Lung (tissue), 12 donors: ENCODE results near the gene MAP3K4. TPM values are rescaled to one million over a fixed set of nuclear protein-coding genes. Genes with fewer than 3 reads are reported as not detected.

Experiments
- ATAC-seq: fragments of 200-7000 bp; cut with Tn5 transposase; one replicate; pipeline ENCODE4 v1.9.1; 2020; ENCODE audit warnings: moderate number of reproducible peaks; ENCODE audit not compliant: insufficient read depth, low FRiP score
- DNase-seq, 3 donors: peaks; one replicate each; pipeline ENCODE4 v3.0.0-alpha.2; 2013 to 2017
- H3K27ac ChIP-seq, 2 donors: one replicate each; pipeline ENCODE4 v1.5.1; 2013; ENCODE audit warnings: mild to moderate bottlenecking in 2 of 2, moderate library complexity in 2 of 2, control low read depth in 1 of 2, inconsistent platforms in 1 of 2, low read depth in 1 of 2, low read length in 1 of 2
- H3K27me3 ChIP-seq, 3 donors: one replicate each; pipeline ENCODE4 v1.5.1; 2013; ENCODE audit warnings: low read length in 2 of 3; ENCODE audit not compliant: control insufficient read depth in 3 of 3, insufficient read depth in 3 of 3
- H3K36me3 ChIP-seq, 4 donors: one replicate each; pipeline ENCODE4 v1.5.1; 2013; ENCODE audit warnings: low read length in 4 of 4, mild to moderate bottlenecking in 1 of 4, moderate library complexity in 1 of 4; ENCODE audit not compliant: control insufficient read depth in 4 of 4, insufficient read depth in 4 of 4
- H3K4me1 ChIP-seq, 5 donors: one replicate each; pipeline ENCODE4 v1.5.1; 2013; ENCODE audit warnings: low read length in 5 of 5, mild to moderate bottlenecking in 2 of 5, moderate library complexity in 1 of 5; ENCODE audit not compliant: control insufficient read depth in 5 of 5, insufficient read depth in 5 of 5
- H3K4me3 ChIP-seq: one replicate; pipeline ENCODE4 v1.5.1; 2013; ENCODE audit warnings: mild to moderate bottlenecking, control low read depth, moderate library complexity
- H3K9ac ChIP-seq, 2 donors: one replicate each; pipeline ENCODE4 v1.5.1; 2013; ENCODE audit warnings: low read length in 2 of 2, control low read depth in 1 of 2; ENCODE audit not compliant: insufficient read depth in 1 of 2
- H3K9me3 ChIP-seq, 4 donors: one replicate each; pipeline ENCODE4 v1.5.1; 2013; ENCODE audit warnings: low read length in 3 of 4, mild to moderate bottlenecking in 1 of 4, moderate library complexity in 1 of 4; ENCODE audit not compliant: control insufficient read depth in 4 of 4, insufficient read depth in 3 of 4
- CTCF ChIP-seq: IDR thresholded peaks from 2 replicates; pipeline ENCODE4 v1.5.1; 2012; ENCODE audit warnings: mild to moderate bottlenecking; ENCODE audit errors: control extremely low read depth, extremely low read depth
- WGBS, 2 donors: extraction: QIAGEN DNeasy Blood & Tissue Kit; methylation state at CpG; one replicate each; pipeline ENCODE4 v1.1.7; 2013; 5-methylcytosine and 5-hydroxymethylcytosine counted together
- polyA plus RNA-seq, 2 donors: library from polyadenylated mRNA; stranded (reverse); fragments of 200-250 nt; gene quantifications; one replicate each; pipeline ENCODE4 v1.2.1, GENCODE V29; 2013
- total RNA-seq, 2 donors: library from RNA; depleted of rRNA in 1 of 2; stranded (reverse); fragments of >200 nt in 1 of 2; gene quantifications; one replicate each; pipeline ENCODE4 v1.2.1, GENCODE V29; 2014 to 2021
- donor health status: control.
- donor health status: control.
- donor health status: Bipolar disorder and iron deficiency.
- donor health status: healthy.
- donor health status: DM: yes; HTN: yes; CAD: no.

Gene MAP3K4
- total and polyA plus RNA-seq, 4 donors = 8.6 to 56.8 (median 29.9) TPM

- no peaks in the 10 kb centered on the region for H3K27me3 ChIP-seq
- H3K27ac ChIP-seq = no peak overlapping the region
- H3K4me3 ChIP-seq = no peak overlapping the region
- DNase-seq = no peak
- no peak for TF ChIP-seq CTCF
- H3K4me1 ChIP-seq = peaks cover 0 to 23% (median 11%) of the 10 kb centered on the region in 5 donors
- H3K9me3 ChIP-seq = no peaks in the 10 kb centered on the region
- no peak for ATAC-seq
- H3K36me3 ChIP-seq = no peaks in the 10 kb centered on the region
- peak overlapping the region in 1 of 2 donors; percentile 7 for H3K9ac ChIP-seq
- WGBS, 2 donors = 77 to 78% methylated on average over 4 of the region's 4 CpGs
Measured at GRCh38 chr6:160998766-160999165, 7.2 kb downstream of the MAP3K4 start.

- no peak for TF ChIP-seq CTCF
- H3K27me3 ChIP-seq = no peaks in the 10 kb centered on the region
- no peak overlapping the region for H3K27ac ChIP-seq
- 91% methylated on average over 7 of the region's 7 CpGs for WGBS, 2 donors
- H3K36me3 ChIP-seq = no peaks in the 10 kb centered on the region
- no peak overlapping the region for H3K9ac ChIP-seq
- no peak overlapping the region for H3K4me3 ChIP-seq
- no peak for DNase-seq
- peaks cover 0 to 23% (median 11%) of the 10 kb centered on the region in 5 donors for H3K4me1 ChIP-seq
- no peak for ATAC-seq
- no peaks in the 10 kb centered on the region for H3K9me3 ChIP-seq
Measured at GRCh38 chr6:160999516-160999915, 7.9 kb downstream of the MAP3K4 start.

- ATAC-seq (no peak), DNase-seq (no peak)
- H3K4me1 ChIP-seq = peaks cover 0 to 20% (median 8%) of the 10 kb centered on the region in 5 donors
- no peaks in the 10 kb centered on the region for H3K36me3 ChIP-seq
- H3K4me3 ChIP-seq = no peak overlapping the region
- no peaks in the 10 kb centered on the region for H3K9me3 ChIP-seq
- no peak overlapping the region for H3K9ac ChIP-seq
- no peaks in the 10 kb centered on the region for H3K27me3 ChIP-seq
- no peak for TF ChIP-seq CTCF
- WGBS, 2 donors = 96% methylated on average over 1 of the region's 1 CpG
- no peak overlapping the region for H3K27ac ChIP-seq
Measured at GRCh38 chr6:161000632-161001031, 9.1 kb downstream of the MAP3K4 start.

GRCh38 chr6:161001421-161001820 is 9.9 kb downstream of the MAP3K4 start:
- DNase-seq (no peak), ATAC-seq (no peak)
- Histone ChIP-seq H3K27me3 (no peaks in the 10 kb centered on the region), H3K4me3 (no peak overlapping the region), H3K27ac (no peak overlapping the region), H3K9ac (no peak overlapping the region), H3K9me3 (no peaks in the 10 kb centered on the region), H3K4me1 (peaks cover 0 to 14% (median 8%) of the 10 kb centered on the region in 5 donors), H3K36me3 (no peaks in the 10 kb centered on the region)
- no peak for TF ChIP-seq CTCF
- WGBS, 2 donors = 48 to 50% methylated on average over 4 of the region's 4 CpGs
